Measurements from ENCODE around the gene LGMN. TPM values are rescaled to one million over a fixed set of nuclear protein-coding genes. Genes with fewer than 3 reads are reported as not detected.
"Not testable (repeated sequence)": the region's sequence is repeated elsewhere in the genome, so short reads cannot be mapped to it uniquely, and the experiment has no call there.

LGMN gene
- total RNA-seq, 1 donor from 2014 or later = 52.5 TPM

- H3K4me1 Mint-ChIP-seq = no peaks in the 10 kb centered on the region
- H3K27me3 Mint-ChIP-seq (ENCODE audit: low read depth) = no peaks in the 10 kb centered on the region
- H3K36me3 Mint-ChIP-seq = no peaks in the 10 kb centered on the region
- H3K27ac Mint-ChIP-seq = no peak overlapping the region
- TF ChIP-seq CTCF (IDR thresholded peaks at IDR 0.05; ENCODE audit: unreplicated experiment) = no peak
- no peak overlapping the region for H3K4me3 Mint-ChIP-seq
- no peaks in the 10 kb centered on the region for H3K9me3 Mint-ChIP-seq
- no peak for DNase-seq (ENCODE audit: low spot score in 2 of 2, unreplicated experiment in 2 of 2)
These were observed 32.9 kb upstream of the LGMN start for GRCh38 chr14:92781350-92781749.

GRCh38 chr14:92780444-92781232, 32.2 kb upstream of the LGMN start:
- no peaks in the 10 kb centered on the region for H3K9me3 Mint-ChIP-seq
- no peaks in the 10 kb centered on the region for H3K4me1 Mint-ChIP-seq
- no peaks in the 10 kb centered on the region for H3K27me3 Mint-ChIP-seq (ENCODE audit: low read depth)
- no peak for TF ChIP-seq CTCF (IDR thresholded peaks at IDR 0.05; ENCODE audit: unreplicated experiment)
- H3K36me3 Mint-ChIP-seq = no peaks in the 10 kb centered on the region
- no peak overlapping the region for H3K27ac Mint-ChIP-seq
- no peak for DNase-seq (ENCODE audit: low spot score in 2 of 2, unreplicated experiment in 2 of 2)
- no peak overlapping the region for H3K4me3 Mint-ChIP-seq

GRCh38 chr14:92778868-92779565, 30.6 kb upstream of the LGMN start:
- not testable (repeated sequence) for H3K4me1 Mint-ChIP-seq; H3K4me3 Mint-ChIP-seq; H3K27me3 Mint-ChIP-seq (ENCODE audit: low read depth); DNase-seq (ENCODE audit: low spot score in 2 of 2, unreplicated experiment in 2 of 2); H3K36me3 Mint-ChIP-seq; H3K27ac Mint-ChIP-seq; H3K9me3 Mint-ChIP-seq

- H3K36me3 Mint-ChIP-seq = not testable (repeated sequence)
These were observed 26.9 kb upstream of the LGMN start for GRCh38 chr14:92775292-92775691.

GRCh38 chr14:92774572-92774971, 26.1 kb upstream of the LGMN start:
- DNase-seq (ENCODE audit: low spot score in 2 of 2, unreplicated experiment in 2 of 2) = no peak
- TF ChIP-seq CTCF (IDR thresholded peaks at IDR 0.05; ENCODE audit: unreplicated experiment) = no peak
- Mint-ChIP-seq H3K4me1 (no peaks in the 10 kb centered on the region), H3K27me3 (ENCODE audit: low read depth) (no peaks in the 10 kb centered on the region), H3K4me3 (no peak overlapping the region), H3K9me3 (no peaks in the 10 kb centered on the region), H3K27ac (no peak overlapping the region), H3K36me3 (no peaks in the 10 kb centered on the region)

More at GRCh38 chr14:92775292-92775691, 26.9 kb upstream of the LGMN start:
- H3K4me1 Mint-ChIP-seq; H3K9me3 Mint-ChIP-seq; H3K27me3 Mint-ChIP-seq (ENCODE audit: low read depth); H3K27ac Mint-ChIP-seq; H3K4me3 Mint-ChIP-seq; DNase-seq (ENCODE audit: low spot score in 2 of 2, unreplicated experiment in 2 of 2): not testable (repeated sequence)

- H3K27me3 Mint-ChIP-seq (ENCODE audit: low read depth) = no peaks in the 10 kb centered on the region
- H3K36me3 Mint-ChIP-seq = no peaks in the 10 kb centered on the region
- DNase-seq (ENCODE audit: low spot score in 2 of 2, unreplicated experiment in 2 of 2) = no peak
- no peak overlapping the region for H3K27ac Mint-ChIP-seq
- no peak overlapping the region for H3K4me3 Mint-ChIP-seq
- TF ChIP-seq CTCF (IDR thresholded peaks at IDR 0.05; ENCODE audit: unreplicated experiment) = no peak
- H3K9me3 Mint-ChIP-seq = no peaks in the 10 kb centered on the region
- H3K4me1 Mint-ChIP-seq = no peaks in the 10 kb centered on the region
These were observed 22.1 kb upstream of the LGMN start for GRCh38 chr14:92770484-92770883.

All from mesothelial cell of epicardium (in vitro differentiated cells).